NT2/D1 (cell line): ENCODE data around the gene DIAPH1.

Experiments used
- SUZ12 ChIP-seq: IDR thresholded peaks from 2 replicates; pipeline ENCODE4 v1.6.1; 2011; ENCODE audit not compliant: insufficient read length, insufficient read depth; ENCODE audit errors: extremely low read depth
- YY1 ChIP-seq: IDR thresholded peaks from 2 replicates; pipeline ENCODE4 v1.6.1; 2011; ENCODE audit not compliant: insufficient read length, insufficient read depth
- ZNF274 ChIP-seq: IDR thresholded peaks from 2 replicates; pipeline ENCODE4 v1.6.1; 2011; ENCODE audit warnings: mild to moderate bottlenecking, low read depth, low read length

GRCh38 chr5:141597814-141598213 lies 21.0 kb downstream of the DIAPH1 start:
- TF ChIP-seq SUZ12: no peak
- no peak for TF ChIP-seq ZNF274
- TF ChIP-seq YY1: no peak
